IPS-15b (cell line): Measurements from ENCODE around the gene LRRC40.

ENCODE experiments used
- H3K27me3 ChIP-seq: one replicate; pipeline ENCODE4 v1.6.1; 2013; ENCODE audit warnings: low read length; ENCODE audit not compliant: control insufficient read depth, insufficient read depth
- H3K36me3 ChIP-seq: one replicate; pipeline ENCODE4 v1.6.1; 2013; ENCODE audit warnings: low read length; ENCODE audit not compliant: control insufficient read depth, insufficient read depth
- H3K4me1 ChIP-seq: one replicate; pipeline ENCODE4 v1.6.1; 2013; ENCODE audit warnings: mild to moderate bottlenecking, low read length; ENCODE audit not compliant: control insufficient read depth, insufficient read depth
- H3K4me3 ChIP-seq: one replicate; pipeline ENCODE4 v1.5.1; 2013; ENCODE audit warnings: low read depth, low read length
- H3K9ac ChIP-seq: one replicate; pipeline ENCODE4 v1.6.1; 2013; ENCODE audit warnings: low read depth, mild to moderate bottlenecking, low read length
- H3K9me3 ChIP-seq: one replicate; pipeline ENCODE4 v1.6.1; 2013; ENCODE audit warnings: mild to moderate bottlenecking, low read length; ENCODE audit not compliant: control insufficient read depth, insufficient read depth

LRRC40 gene

GRCh38 chr1:70153739-70154138, 51.6 kb downstream of the LRRC40 start:
- H3K9ac ChIP-seq: no peak overlapping the region
- H3K9me3 ChIP-seq: no peaks in the 10 kb centered on the region
- no peaks in the 10 kb centered on the region for H3K27me3 ChIP-seq
- H3K36me3 ChIP-seq: no peaks in the 10 kb centered on the region
- H3K4me1 ChIP-seq: no peaks in the 10 kb centered on the region
- H3K4me3 ChIP-seq: no peak overlapping the region

DNA sequence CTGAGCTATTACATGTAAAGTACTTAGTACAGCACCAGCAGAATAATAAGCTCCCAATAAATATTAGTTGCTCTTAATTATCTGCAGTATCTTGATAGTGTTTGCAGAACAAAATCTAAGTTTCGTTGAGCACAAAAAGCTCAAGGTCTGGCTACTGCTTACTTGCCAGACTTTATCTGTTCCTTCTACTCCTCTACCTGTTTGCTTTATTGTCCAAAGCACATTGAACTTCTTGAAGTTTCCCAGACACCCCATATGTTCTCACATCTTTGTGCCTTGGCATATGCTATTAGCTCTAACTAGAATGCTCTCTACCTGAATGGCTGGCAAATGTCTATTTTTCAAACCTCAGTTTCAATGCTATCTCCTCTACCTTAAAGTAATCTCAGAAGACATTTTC, 54.9 kb downstream of the LRRC40 start:
- H3K9ac ChIP-seq: no peak overlapping the region
- H3K27me3 ChIP-seq: no peaks in the 10 kb centered on the region
- H3K36me3 ChIP-seq: no peaks in the 10 kb centered on the region
- no peak overlapping the region for H3K4me3 ChIP-seq
- no peaks in the 10 kb centered on the region for H3K9me3 ChIP-seq
- no peaks in the 10 kb centered on the region for H3K4me1 ChIP-seq

DNA sequence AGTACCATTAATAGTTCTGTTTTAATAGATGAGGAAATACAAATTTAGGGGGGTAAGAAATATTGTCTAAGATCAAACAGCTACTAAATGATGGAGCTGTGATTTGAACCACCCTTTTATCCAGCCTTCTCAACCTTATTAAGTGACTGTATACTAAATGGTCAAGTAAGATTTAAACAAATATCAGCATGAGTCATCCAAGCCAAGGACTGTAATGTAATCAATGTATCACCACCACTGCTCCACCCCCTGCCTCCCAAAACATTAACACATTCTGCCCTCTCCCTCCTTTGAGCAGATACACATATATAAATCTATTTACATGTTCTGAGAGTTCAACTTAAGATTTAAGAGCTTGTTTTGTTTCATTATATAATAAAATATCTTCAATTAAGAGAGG, 58.9 kb downstream of the LRRC40 start:
- H3K9ac ChIP-seq: no peak overlapping the region
- no peaks in the 10 kb centered on the region for H3K9me3 ChIP-seq
- H3K4me3 ChIP-seq: no peak overlapping the region
- H3K4me1 ChIP-seq: peaks cover 2% of the 10 kb centered on the region
- no peaks in the 10 kb centered on the region for H3K36me3 ChIP-seq
- H3K27me3 ChIP-seq: no peaks in the 10 kb centered on the region

DNA sequence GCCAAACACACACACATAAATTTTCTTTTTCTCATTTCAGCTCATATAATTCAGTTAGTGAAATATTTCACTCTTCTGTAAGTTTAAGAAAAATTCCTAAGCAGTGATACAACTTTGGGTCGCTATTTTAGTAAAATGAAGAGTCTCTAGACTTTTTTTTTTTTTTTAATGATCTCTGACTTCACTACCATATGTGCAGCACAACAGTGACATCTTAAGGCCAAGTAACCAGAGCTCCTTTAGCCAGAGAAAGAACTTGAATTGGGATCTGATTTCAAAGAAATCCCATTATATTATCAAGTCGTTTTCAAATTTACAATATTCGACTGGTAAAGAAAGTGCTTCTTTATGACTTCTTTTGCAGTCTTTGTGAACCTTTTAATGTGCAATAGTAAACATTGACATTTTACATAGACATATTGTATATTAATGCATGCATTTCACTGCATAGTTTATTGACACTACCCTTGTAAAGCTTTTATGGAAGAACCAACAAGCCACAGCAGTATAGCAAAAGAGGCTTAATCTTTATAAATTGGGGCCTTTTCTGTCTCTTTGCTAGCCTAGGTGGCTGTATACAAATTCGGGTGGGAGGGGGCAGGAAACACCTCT, 62.2 kb downstream of the LRRC40 start:
- H3K4me1 ChIP-seq: peaks cover 14% of the 10 kb centered on the region

GRCh38 chr1:70142075-70142474, 63.3 kb downstream of the LRRC40 start:
- H3K9ac ChIP-seq: no peak overlapping the region
- H3K9me3 ChIP-seq: no peaks in the 10 kb centered on the region
- H3K36me3 ChIP-seq: no peaks in the 10 kb centered on the region
- no peaks in the 10 kb centered on the region for H3K27me3 ChIP-seq
- H3K4me1 ChIP-seq: peaks cover 14% of the 10 kb centered on the region
- H3K4me3 ChIP-seq: no peak overlapping the region

More for the DNA sequence above, 62.2 kb downstream of the LRRC40 start:
- H3K4me3 ChIP-seq: no peak overlapping the region
- H3K36me3 ChIP-seq: no peaks in the 10 kb centered on the region
- no peak overlapping the region for H3K9ac ChIP-seq
- no peaks in the 10 kb centered on the region for H3K9me3 ChIP-seq
- no peaks in the 10 kb centered on the region for H3K27me3 ChIP-seq

DNA sequence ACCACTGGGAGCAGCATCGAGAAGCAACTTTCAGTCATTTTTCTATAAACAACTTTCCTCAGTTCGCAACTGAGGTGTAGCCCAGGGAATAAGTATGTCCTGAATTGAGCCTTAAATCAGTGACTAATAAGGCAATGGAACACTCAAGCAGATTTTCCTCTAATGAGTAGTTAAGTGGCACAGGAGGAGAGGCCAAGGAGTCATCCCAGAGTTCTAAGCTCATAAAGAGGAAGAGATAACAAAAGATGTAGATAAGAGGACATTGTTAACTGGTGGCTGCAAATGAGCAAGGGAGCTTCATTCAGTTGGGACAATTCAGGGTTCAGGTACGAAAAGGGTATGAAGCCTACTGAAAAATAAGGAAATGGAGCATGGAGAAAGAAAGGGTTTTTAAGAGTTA, 64.5 kb downstream of the LRRC40 start:
- no peaks in the 10 kb centered on the region for H3K36me3 ChIP-seq
- no peak overlapping the region for H3K4me3 ChIP-seq
- H3K9me3 ChIP-seq: no peaks in the 10 kb centered on the region
- no peak overlapping the region for H3K9ac ChIP-seq
- peaks cover 14% of the 10 kb centered on the region for H3K4me1 ChIP-seq
- no peaks in the 10 kb centered on the region for H3K27me3 ChIP-seq

GRCh38 chr1:70140343-70140742, 65.0 kb downstream of the LRRC40 start:
- Histone ChIP-seq H3K4me1 (peaks cover 14% of the 10 kb centered on the region), H3K4me3 (no peak overlapping the region), H3K9me3 (no peaks in the 10 kb centered on the region), H3K36me3 (no peaks in the 10 kb centered on the region), H3K9ac (no peak overlapping the region), H3K27me3 (no peaks in the 10 kb centered on the region)

GRCh38 chr1:70134148-70134547, 71.2 kb downstream of the LRRC40 start:
- Histone ChIP-seq H3K27me3 (no peaks in the 10 kb centered on the region), H3K36me3 (no peaks in the 10 kb centered on the region), H3K9ac (no peak overlapping the region), H3K4me3 (no peak overlapping the region), H3K4me1 (peaks cover 10% of the 10 kb centered on the region), H3K9me3 (no peaks in the 10 kb centered on the region)

DNA sequence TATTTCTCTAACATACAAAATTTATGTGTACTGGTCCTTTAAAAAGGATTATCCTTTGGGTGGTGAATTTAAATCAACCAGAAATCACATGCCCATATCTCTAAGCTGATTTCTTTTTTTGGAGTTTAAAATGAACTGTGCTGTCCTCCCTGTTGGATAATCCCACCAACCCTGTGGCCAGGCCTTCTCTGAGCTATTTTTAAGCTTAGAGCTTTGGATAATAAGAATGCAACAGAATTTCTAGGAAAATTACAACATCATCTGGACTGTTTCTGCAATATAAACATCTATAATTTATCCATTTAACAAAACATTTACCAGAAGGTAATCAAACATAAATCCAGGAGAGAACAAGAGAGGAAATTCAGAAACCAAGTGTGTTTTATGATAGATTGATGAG, 88.3 kb downstream of the LRRC40 start:
- Histone ChIP-seq H3K9me3 (no peaks in the 10 kb centered on the region), H3K9ac (no peak overlapping the region), H3K27me3 (no peaks in the 10 kb centered on the region), H3K4me3 (no peak overlapping the region), H3K4me1 (no peaks in the 10 kb centered on the region), H3K36me3 (no peaks in the 10 kb centered on the region)

GRCh38 chr1:70115315-70115714, 90.1 kb downstream of the LRRC40 start:
- no peaks in the 10 kb centered on the region for H3K36me3 ChIP-seq
- no peaks in the 10 kb centered on the region for H3K4me1 ChIP-seq
- no peak overlapping the region for H3K4me3 ChIP-seq
- no peaks in the 10 kb centered on the region for H3K27me3 ChIP-seq
- no peak overlapping the region for H3K9ac ChIP-seq
- no peaks in the 10 kb centered on the region for H3K9me3 ChIP-seq

DNA sequence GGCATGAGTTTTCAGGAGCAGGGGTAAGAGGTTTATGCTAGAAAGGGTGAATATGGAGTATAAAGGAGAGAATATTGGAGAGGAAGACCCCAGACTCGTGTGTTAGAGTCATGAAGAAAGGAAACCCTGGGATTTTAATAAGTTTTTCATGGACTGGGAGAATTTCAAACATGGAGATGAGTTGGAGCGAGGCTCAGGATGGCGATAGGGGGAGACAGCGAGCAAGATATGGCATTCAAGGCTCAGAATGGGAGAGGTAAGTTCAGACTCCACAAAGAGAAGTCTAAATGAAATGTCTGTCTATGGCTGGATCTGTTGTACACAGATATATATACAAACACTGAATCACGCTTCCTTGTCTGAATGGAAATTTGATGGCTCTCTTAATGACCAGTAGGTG, 92.5 kb downstream of the LRRC40 start:
- H3K9ac ChIP-seq: no peak overlapping the region
- no peaks in the 10 kb centered on the region for H3K27me3 ChIP-seq

GRCh38 chr1:70109241-70109640, 96.1 kb downstream of the LRRC40 start:
- Histone ChIP-seq H3K4me3 (no peak overlapping the region), H3K9me3 (no peaks in the 10 kb centered on the region), H3K36me3 (no peaks in the 10 kb centered on the region), H3K9ac (no peak overlapping the region), H3K4me1 (no peaks in the 10 kb centered on the region), H3K27me3 (no peaks in the 10 kb centered on the region)

More for the DNA sequence above, 92.5 kb downstream of the LRRC40 start:
- H3K36me3 ChIP-seq: no peaks in the 10 kb centered on the region
- H3K4me1 ChIP-seq: no peaks in the 10 kb centered on the region
- no peaks in the 10 kb centered on the region for H3K9me3 ChIP-seq
- H3K4me3 ChIP-seq: no peak overlapping the region
